ENCODE measurements around the gene DOP1A.

Gene DOP1A, protein sequence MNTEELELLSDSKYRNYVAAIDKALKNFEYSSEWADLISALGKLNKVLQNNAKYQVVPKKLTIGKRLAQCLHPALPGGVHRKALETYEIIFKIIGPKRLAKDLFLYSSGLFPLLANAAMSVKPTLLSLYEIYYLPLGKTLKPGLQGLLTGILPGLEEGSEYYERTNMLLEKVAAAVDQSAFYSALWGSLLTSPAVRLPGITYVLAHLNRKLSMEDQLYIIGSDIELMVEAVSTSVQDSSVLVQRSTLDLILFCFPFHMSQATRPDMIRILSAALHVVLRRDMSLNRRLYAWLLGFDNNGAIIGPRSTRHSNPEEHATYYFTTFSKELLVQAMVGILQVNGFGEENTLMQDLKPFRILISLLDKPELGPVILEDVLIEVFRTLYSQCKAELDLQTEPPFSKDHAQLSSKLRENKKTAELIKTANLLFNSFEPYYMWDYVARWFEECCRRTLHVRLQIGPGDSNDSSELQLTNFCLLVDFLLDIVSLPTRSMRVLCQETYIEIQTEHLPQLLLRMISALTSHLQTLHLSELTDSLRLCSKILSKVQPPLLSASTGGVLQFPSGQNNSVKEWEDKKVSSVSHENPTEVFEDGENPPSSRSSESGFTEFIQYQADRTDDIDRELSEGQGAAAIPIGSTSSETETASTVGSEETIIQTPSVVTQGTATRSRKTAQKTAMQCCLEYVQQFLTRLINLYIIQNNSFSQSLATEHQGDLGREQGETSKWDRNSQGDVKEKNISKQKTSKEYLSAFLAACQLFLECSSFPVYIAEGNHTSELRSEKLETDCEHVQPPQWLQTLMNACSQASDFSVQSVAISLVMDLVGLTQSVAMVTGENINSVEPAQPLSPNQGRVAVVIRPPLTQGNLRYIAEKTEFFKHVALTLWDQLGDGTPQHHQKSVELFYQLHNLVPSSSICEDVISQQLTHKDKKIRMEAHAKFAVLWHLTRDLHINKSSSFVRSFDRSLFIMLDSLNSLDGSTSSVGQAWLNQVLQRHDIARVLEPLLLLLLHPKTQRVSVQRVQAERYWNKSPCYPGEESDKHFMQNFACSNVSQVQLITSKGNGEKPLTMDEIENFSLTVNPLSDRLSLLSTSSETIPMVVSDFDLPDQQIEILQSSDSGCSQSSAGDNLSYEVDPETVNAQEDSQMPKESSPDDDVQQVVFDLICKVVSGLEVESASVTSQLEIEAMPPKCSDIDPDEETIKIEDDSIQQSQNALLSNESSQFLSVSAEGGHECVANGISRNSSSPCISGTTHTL (N-terminal part only)

DNA sequence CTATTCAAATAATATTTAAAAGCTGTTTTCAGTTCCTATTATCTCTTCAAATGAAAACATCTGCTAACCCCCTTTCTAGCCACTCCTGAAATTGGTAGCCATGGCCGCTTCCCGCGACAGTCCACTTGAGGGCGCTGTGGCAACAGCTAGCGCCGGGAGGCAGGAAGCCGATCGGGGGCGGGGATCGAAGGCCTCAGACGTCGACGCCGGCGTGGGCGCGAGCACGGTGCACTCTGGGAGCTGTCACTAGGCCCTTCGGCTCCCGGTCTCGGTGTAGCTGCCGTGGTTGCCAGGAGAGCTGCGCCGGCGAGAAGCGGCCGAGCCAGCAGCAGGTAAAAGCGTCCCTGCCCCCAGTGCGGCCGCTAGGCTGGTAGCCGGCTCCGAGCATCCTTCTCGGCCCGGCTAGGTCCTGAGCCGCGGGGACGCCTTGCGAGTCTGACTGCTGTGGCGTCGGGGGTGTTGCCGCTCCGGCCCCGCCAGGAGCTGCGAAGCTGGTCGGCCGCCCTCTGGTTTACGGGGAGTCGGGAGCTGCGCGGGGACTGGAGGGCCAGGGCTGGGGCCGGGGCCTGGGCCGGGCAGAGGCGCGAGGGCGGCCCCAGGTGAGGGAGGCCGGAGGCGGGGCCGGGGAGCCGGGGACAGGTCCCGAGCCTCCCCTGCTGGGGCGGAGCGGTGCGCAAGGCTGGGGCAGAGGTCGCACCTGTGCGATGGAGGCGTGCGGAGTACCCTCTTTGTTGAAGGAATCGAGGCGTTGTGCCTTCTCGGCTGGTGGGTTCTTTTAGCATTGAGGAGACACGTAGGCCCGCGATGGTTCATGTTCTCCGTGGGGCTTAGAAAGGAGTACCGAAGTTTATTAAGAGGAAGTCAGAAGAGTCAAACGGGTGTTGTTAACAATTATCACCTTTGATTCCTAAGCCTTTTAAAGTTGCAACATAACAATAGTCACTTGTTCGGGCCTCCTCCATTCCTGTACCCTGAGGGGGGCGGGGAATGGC is at the start of gene DOP1A:
DOP1A (plus strand) TSS at position 224 of the 992 bp plus-strand sequence. CDS start 29,307 bp downstream, outside the sequence.
- peaks cover 15 to 33% of the 10 kb centered on the region in 2 donors for H3K4me1 Mint-ChIP-seq
- H3K27me3 Mint-ChIP-seq = no peaks in the 10 kb centered on the region
- DNase-seq (peak; percentile 97), ATAC-seq (replicated peaks) (peak; percentile 86 to 88)
- peak within 1 kb of the TSS; percentile 94 for H3K27ac Mint-ChIP-seq
- peak within 1 kb of the TSS; percentile 90 to 96 for H3K4me3 Mint-ChIP-seq
- no peaks in the 10 kb centered on the region for H3K9me3 Mint-ChIP-seq
- H3K36me3 Mint-ChIP-seq = peaks cover 0 to 2% of the 10 kb centered on the region in 2 donors

DNA sequence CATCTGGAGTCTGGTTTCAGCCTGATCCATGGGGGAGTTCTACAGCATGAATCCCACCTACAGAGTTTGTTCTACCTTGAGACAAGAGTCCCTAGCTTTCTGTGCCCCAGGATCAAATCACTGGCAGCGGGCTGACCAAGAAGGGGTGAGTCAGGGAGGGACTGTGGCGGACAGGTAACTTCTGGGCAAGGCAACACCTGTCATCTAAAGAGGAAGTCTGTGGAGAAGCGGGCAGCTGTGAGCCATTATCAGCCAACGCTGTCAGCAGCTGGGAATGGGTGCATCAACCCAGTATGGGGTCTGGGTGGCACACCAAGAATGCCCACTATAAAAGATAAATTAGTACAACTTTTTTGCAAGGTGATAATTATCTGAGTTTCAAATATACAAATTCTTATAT is 47.7 kb upstream of the DOP1A start:
- DNase-seq = no peak
- Mint-ChIP-seq H3K27ac (no peak overlapping the region), H3K4me1 (no peaks in the 10 kb centered on the region), H3K9me3 (peaks cover 0 to 5% of the 10 kb centered on the region in 2 donors), H3K36me3 (peaks cover 53 to 63% of the 10 kb centered on the region in 2 donors), H3K27me3 (no peaks in the 10 kb centered on the region), H3K4me3 (no peak overlapping the region)
- no peak for ATAC-seq (replicated peaks)

GRCh38 chr6:83031689-83032088 is 35.8 kb upstream of the DOP1A start:
- no peak overlapping the region for H3K4me3 Mint-ChIP-seq
- no peak for DNase-seq
- ATAC-seq (replicated peaks) = no peak
- no peak overlapping the region for H3K27ac Mint-ChIP-seq
- H3K4me1 Mint-ChIP-seq = no peaks in the 10 kb centered on the region
- no peaks in the 10 kb centered on the region for H3K27me3 Mint-ChIP-seq
- H3K9me3 Mint-ChIP-seq = peaks cover 19% of the 10 kb centered on the region in 2 donors
- peaks cover 48 to 76% of the 10 kb centered on the region in 2 donors for H3K36me3 Mint-ChIP-seq

- DNase-seq = no peak
- H3K36me3 Mint-ChIP-seq = peaks cover 26 to 41% of the 10 kb centered on the region in 2 donors
- no peaks in the 10 kb centered on the region for H3K27me3 Mint-ChIP-seq
- no peak overlapping the region for H3K27ac Mint-ChIP-seq
- ATAC-seq (replicated peaks) = no peak
- H3K4me1 Mint-ChIP-seq = no peaks in the 10 kb centered on the region
- H3K4me3 Mint-ChIP-seq = no peak overlapping the region
- peaks cover 4 to 10% of the 10 kb centered on the region in 2 donors for H3K9me3 Mint-ChIP-seq
Observed at GRCh38 chr6:83038246-83038645, 29.2 kb upstream of the DOP1A start.

- H3K4me3 Mint-ChIP-seq = no peak overlapping the region
- no peaks in the 10 kb centered on the region for H3K4me1 Mint-ChIP-seq
- ATAC-seq (replicated peaks) = no peak
- H3K27ac Mint-ChIP-seq = no peak overlapping the region
- H3K36me3 Mint-ChIP-seq = peaks cover 10% of the 10 kb centered on the region in 2 donors
- no peaks in the 10 kb centered on the region for H3K9me3 Mint-ChIP-seq
- H3K27me3 Mint-ChIP-seq = no peaks in the 10 kb centered on the region
- DNase-seq = no peak
Observed at GRCh38 chr6:83042467-83043053, 24.9 kb upstream of the DOP1A start.

DNA sequence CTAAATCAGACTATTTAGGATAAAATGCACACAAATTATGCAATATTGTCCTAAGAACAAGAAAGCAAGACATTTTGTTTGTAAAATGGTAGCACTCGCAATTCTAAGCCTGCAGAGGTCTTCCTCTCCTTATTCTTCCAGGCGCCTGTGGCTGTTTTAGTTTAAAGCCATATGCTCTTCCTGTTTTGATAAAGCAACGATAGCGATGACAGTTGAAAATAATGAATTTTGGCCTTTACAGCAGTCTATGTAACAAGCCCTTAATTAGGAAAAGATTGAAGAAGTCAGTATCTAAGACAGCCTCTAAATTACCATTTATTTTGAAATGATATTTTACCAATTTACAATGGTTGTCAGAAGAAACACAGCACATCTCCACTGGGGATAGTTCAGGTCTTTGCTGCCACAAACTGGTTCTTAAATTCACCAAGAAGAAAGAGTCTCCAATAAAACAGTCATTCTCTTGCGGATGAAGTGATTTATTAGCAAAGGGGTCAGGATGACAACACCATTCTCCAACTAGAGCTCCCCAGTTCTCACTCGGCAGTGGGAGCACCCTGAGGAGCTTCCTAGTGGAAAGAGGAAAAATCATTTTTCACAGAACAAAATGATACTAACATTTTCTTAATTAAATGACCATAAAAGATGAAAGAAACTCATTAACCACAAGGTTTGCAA is 23.2 kb upstream of the DOP1A start:
- Mint-ChIP-seq H3K4me1 (no peaks in the 10 kb centered on the region), H3K36me3 (peaks cover 9 to 10% of the 10 kb centered on the region in 2 donors), H3K9me3 (no peaks in the 10 kb centered on the region), H3K27me3 (no peaks in the 10 kb centered on the region), H3K27ac (no peak overlapping the region), H3K4me3 (no peak overlapping the region)
- ATAC-seq (replicated peaks) (no peak), DNase-seq (no peak)

DNA sequence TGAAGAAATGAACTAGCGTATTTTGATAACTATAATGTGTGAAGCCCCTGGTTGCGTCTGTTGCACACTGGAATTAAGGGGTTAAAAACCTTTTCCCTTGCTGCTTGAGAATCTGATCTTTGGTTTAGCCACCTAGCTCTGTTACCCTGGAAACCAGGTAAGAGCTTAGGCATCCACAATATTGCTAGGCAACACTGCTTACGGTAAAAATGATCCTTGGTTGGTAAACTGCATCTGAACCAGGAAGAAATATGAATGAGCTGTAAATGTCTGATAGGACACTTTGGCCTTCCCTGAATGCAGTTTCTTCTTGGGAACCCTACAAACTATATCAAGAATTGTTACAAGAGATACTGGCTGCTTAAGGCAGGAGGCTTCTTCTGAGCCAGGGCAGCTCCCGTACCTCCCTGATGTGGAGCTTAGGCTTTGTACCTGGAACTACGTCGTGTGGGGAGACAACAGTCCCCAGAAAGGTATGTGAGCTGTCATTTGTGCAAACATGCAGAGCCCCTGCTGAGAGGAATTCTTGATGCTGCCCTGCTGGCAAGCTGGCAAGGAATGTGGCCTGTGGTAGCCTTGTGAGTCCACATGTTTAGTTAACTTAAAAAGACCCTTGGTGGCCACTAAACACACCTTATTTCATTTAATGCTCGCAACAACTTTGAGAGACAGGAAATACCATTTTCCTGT is 20.3 kb upstream of the DOP1A start:
- Mint-ChIP-seq H3K36me3 (peaks cover 3 to 15% of the 10 kb centered on the region in 2 donors), H3K27me3 (no peaks in the 10 kb centered on the region), H3K4me1 (no peaks in the 10 kb centered on the region), H3K4me3 (no peak overlapping the region), H3K27ac (no peak overlapping the region), H3K9me3 (no peaks in the 10 kb centered on the region)
- ATAC-seq (replicated peaks) (no peak), DNase-seq (no peak)

DNA sequence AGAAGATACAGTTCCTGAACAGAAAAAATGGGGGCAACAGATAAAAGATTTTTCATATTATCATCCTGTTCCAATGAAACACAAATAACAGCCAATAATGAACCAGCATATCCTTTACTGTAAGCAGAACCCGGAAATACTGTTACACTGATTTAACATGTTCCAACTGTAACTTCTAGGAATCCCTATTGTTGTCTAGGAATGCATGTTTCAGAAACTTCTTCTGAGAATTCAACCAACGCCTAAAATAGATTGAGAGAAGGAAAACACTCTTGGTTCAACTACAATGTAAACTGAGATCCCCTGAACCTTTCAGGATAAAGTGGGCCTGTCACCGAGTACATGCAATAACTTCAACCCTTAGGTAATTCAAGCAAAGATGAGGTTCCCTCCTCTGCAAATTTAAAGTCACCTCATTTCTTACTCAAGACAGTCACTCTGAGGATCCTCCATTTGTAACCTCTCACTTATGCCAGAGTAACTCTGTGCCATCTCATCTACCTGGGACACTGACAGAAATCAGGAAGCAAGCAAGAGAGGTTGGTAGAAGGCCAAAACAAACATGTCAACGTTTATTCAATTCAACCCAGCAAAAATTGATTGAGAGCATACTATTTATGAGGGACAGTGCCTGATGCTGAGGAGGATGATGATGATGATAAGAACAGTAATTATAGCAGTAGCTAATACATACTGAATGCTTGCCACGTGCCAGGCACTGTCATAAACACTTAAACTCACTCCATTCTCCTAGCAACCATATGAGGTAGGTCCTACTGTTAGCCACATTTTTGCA is 15.9 kb upstream of the DOP1A start:
- H3K36me3 Mint-ChIP-seq = peaks cover 13 to 29% of the 10 kb centered on the region in 2 donors

GRCh38 chr6:83053678-83054077 is 13.8 kb upstream of the DOP1A start:
- ATAC-seq (replicated peaks) (no peak), DNase-seq (no peak)
- Mint-ChIP-seq H3K27me3 (no peaks in the 10 kb centered on the region), H3K4me1 (peaks cover 0 to 6% of the 10 kb centered on the region in 2 donors), H3K36me3 (peaks cover 19 to 38% of the 10 kb centered on the region in 2 donors), H3K4me3 (no peak overlapping the region), H3K9me3 (no peaks in the 10 kb centered on the region), H3K27ac (no peak overlapping the region)

More for the DNA sequence above, 15.9 kb upstream of the DOP1A start:
- Mint-ChIP-seq H3K4me3 (no peak overlapping the region), H3K27me3 (no peaks in the 10 kb centered on the region), H3K4me1 (no peaks in the 10 kb centered on the region), H3K9me3 (no peaks in the 10 kb centered on the region), H3K27ac (no peak overlapping the region)
- ATAC-seq (replicated peaks) = no peak
- no peak for DNase-seq

GRCh38 chr6:83055366-83055964 is 12.0 kb upstream of the DOP1A start:
- Mint-ChIP-seq H3K4me3 (no peak overlapping the region), H3K27me3 (no peaks in the 10 kb centered on the region), H3K4me1 (peaks cover 5 to 6% of the 10 kb centered on the region in 2 donors), H3K27ac (no peak overlapping the region), H3K9me3 (no peaks in the 10 kb centered on the region), H3K36me3 (peaks cover 26 to 44% of the 10 kb centered on the region in 2 donors)
- ATAC-seq (replicated peaks) (peak; percentile 42 to 53), DNase-seq (no peak)

DNA sequence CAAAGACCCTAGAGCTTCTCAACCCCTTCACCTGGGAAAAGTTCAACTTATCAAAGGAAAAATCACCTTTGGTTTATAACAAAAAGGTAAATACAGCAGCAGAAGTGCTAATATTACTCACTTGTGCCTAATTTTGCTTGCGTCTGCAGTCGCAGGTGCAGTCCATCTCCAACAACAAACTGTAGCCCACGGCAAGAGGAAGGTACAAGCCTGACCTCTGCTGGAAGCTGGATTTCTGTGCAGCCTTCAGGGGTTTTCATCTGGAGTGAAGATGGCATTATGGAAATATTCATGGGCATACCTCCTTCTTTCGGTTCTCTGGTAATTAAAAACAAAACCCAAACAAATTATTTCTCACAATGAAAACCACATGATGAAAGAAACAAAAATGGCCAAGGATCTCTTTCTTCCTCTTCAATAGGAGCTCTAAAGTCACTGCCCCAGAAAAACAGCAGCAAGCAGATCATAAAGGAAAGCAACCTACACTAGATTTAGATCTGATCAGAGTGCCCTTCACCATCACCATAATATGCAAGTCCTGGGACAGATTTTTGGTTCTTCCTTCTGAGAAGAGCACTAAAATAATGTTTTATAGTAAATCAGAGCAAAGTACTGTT is 9.7 kb upstream of the DOP1A start:
- Mint-ChIP-seq H3K27me3 (no peaks in the 10 kb centered on the region), H3K9me3 (no peaks in the 10 kb centered on the region), H3K27ac (no peak overlapping the region), H3K36me3 (peaks cover 21 to 35% of the 10 kb centered on the region in 2 donors), H3K4me3 (no peak overlapping the region), H3K4me1 (peaks cover 5 to 12% of the 10 kb centered on the region in 2 donors)
- DNase-seq (no peak), ATAC-seq (replicated peaks) (peak; percentile 67 to 69)
